Chondrocyte (in vitro differentiated cells): ENCODE measurements around the gene CERCAM. TPM values are rescaled to one million over a fixed set of nuclear protein-coding genes. Genes with fewer than 3 reads are reported as not detected.

Experiments used
- DNase-seq: peaks from one replicate; pipeline ENCODE4 v3.0.0; 2021; ENCODE audit warnings: mixed read lengths, low spot score
- H3K27ac Mint-ChIP-seq: one replicate; pipeline ENCODE4 v1.8.0; 2021; ENCODE audit warnings: mild to moderate bottlenecking, moderate library complexity, mixed read lengths; ENCODE audit not compliant: unreplicated experiment
- H3K27me3 Mint-ChIP-seq: 2 replicates; pipeline ENCODE4 v1.8.0; 2021; ENCODE audit warnings: low read depth, mixed read lengths
- H3K36me3 Mint-ChIP-seq: 2 replicates; pipeline ENCODE4 v1.8.0; 2021; ENCODE audit warnings: low read depth, mixed read lengths
- H3K4me1 Mint-ChIP-seq: 2 replicates; pipeline ENCODE4 v1.8.0; 2021; ENCODE audit warnings: low read depth, mild to moderate bottlenecking, mixed read lengths
- H3K4me3 Mint-ChIP-seq: one replicate; pipeline ENCODE4 v1.8.0; 2021; ENCODE audit warnings: mild to moderate bottlenecking, moderate library complexity, mixed read lengths; ENCODE audit not compliant: unreplicated experiment
- H3K9me3 Mint-ChIP-seq: 2 replicates; pipeline ENCODE4 v1.8.0; 2021; ENCODE audit warnings: low read depth, mixed read lengths
- CTCF ChIP-seq: fragments of 200-600 bp; sonication (generic); IDR thresholded peaks from 2 replicates; pipeline ENCODE4 v1.5.0; 2021; ENCODE audit warnings: antibody characterized with exemption, mild to moderate bottlenecking, moderate library complexity
- microRNA-seq: library from miRNA; unstranded; fragments of <30 nt; microRNA quantifications from one replicate; pipeline ENCODE4 v1.2.0, GENCODE V29; 2020; ENCODE audit warnings: borderline number of aligned reads
- total RNA-seq: library from RNA; stranded (reverse); gene quantifications from 3 replicates; pipeline ENCODE4 v1.2.1, GENCODE V29; 2021

CERCAM gene
- total RNA-seq, 1 donor from 2014 or later = 280 TPM

GRCh38 chr9:128481561-128481960, 60.9 kb downstream of the CERCAM start:
- Mint-ChIP-seq H3K4me1 (no peaks in the 10 kb centered on the region), H3K36me3 (peaks cover 34% of the 10 kb centered on the region), H3K9me3 (no peaks in the 10 kb centered on the region), H3K27ac (no peak overlapping the region), H3K4me3 (no peak overlapping the region), H3K27me3 (no peaks in the 10 kb centered on the region)
- DNase-seq = no peak
- no peak for TF ChIP-seq CTCF

- no peak for DNase-seq
- TF ChIP-seq CTCF = no peak
- Mint-ChIP-seq H3K36me3 (peaks cover 38% of the 10 kb centered on the region), H3K27me3 (no peaks in the 10 kb centered on the region), H3K27ac (no peak overlapping the region), H3K4me1 (no peaks in the 10 kb centered on the region), H3K9me3 (no peaks in the 10 kb centered on the region), H3K4me3 (no peak overlapping the region)
Measured at GRCh38 chr9:128482186-128482585, 61.5 kb downstream of the CERCAM start.

- Mint-ChIP-seq H3K27me3 (no peaks in the 10 kb centered on the region), H3K27ac (no peak overlapping the region), H3K4me3 (no peak overlapping the region), H3K36me3 (peaks cover 46% of the 10 kb centered on the region), H3K4me1 (no peaks in the 10 kb centered on the region), H3K9me3 (no peaks in the 10 kb centered on the region)
- no peak for TF ChIP-seq CTCF
- DNase-seq = peak; percentile 51
Measured at GRCh38 chr9:128484686-128485413, 64.2 kb downstream of the CERCAM start.

- Mint-ChIP-seq H3K27me3 (no peaks in the 10 kb centered on the region), H3K27ac (no peak overlapping the region), H3K9me3 (no peaks in the 10 kb centered on the region), H3K4me3 (no peak overlapping the region), H3K4me1 (no peaks in the 10 kb centered on the region), H3K36me3 (peaks cover 49% of the 10 kb centered on the region)
- TF ChIP-seq CTCF = no peak
- no peak for DNase-seq
Measured at GRCh38 chr9:128485414-128485855, 64.8 kb downstream of the CERCAM start.

- H3K4me3 Mint-ChIP-seq = no peak overlapping the region
- no peaks in the 10 kb centered on the region for H3K4me1 Mint-ChIP-seq
- H3K36me3 Mint-ChIP-seq = peaks cover 50% of the 10 kb centered on the region
- H3K27me3 Mint-ChIP-seq = no peaks in the 10 kb centered on the region
- no peak overlapping the region for H3K27ac Mint-ChIP-seq
- TF ChIP-seq CTCF = no peak
- no peaks in the 10 kb centered on the region for H3K9me3 Mint-ChIP-seq
- no peak for DNase-seq
Measured at GRCh38 chr9:128486201-128486600, 65.5 kb downstream of the CERCAM start.

Small RNA genes lying within 50 kb of the gene (microRNA-seq; reads per million reads assigned to microRNA genes)
- not detected for gene MIR219B

Other genes starting within 250 kb of the CERCAM start
- 130 to 147 TPM (median 140 TPM) in 3 replicates for gene CIZ1, start 229.3 kb upstream of the CERCAM start, total RNA-seq
- gene DNM1, start 217.5 kb upstream of the CERCAM start, total RNA-seq = 87.0 to 127 TPM (median 91.9 TPM) in 3 replicates
- 201 to 243 TPM (median 210 TPM) in 3 replicates for gene GOLGA2, start 144.8 kb upstream of the CERCAM start, total RNA-seq
- 29.4 to 33.7 TPM (median 31.7 TPM) in 3 replicates for gene SWI5, start 144.6 kb upstream of the CERCAM start, total RNA-seq
- gene TRUB2, start 98.4 kb upstream of the CERCAM start, total RNA-seq = 19.8 to 22.2 TPM (median 20.8 TPM) in 3 replicates
- 19.7 to 37.5 TPM (median 24.5 TPM) in 3 replicates for gene COQ4, start 98.0 kb upstream of the CERCAM start, total RNA-seq
- 38.4 to 42.1 TPM (median 41.7 TPM) in 3 replicates for gene SLC27A4, start 80.3 kb upstream of the CERCAM start, total RNA-seq
- gene URM1, start 49.5 kb upstream of the CERCAM start, total RNA-seq = 50.5 to 60.6 TPM (median 57.6 TPM) in 3 replicates
- 25.6 to 34.1 TPM (median 28.7 TPM) in 3 replicates for gene ODF2, start 35.1 kb downstream of the CERCAM start, total RNA-seq
- gene GLE1, start 83.9 kb downstream of the CERCAM start, total RNA-seq = 12.3 to 18.1 TPM (median 12.8 TPM) in 3 replicates
- gene SPTAN1, start 131.7 kb downstream of the CERCAM start, total RNA-seq = 376 to 419 TPM (median 378 TPM) in 3 replicates
- gene DYNC2I2, start 236.0 kb downstream of the CERCAM start, total RNA-seq = 23.4 to 41.0 TPM (median 24.0 TPM) in 3 replicates